Superior temporal gyrus (tissue), 1 donor: ENCODE results near the gene TBCA.
A peak's percentile ranks its signal among the peaks of the same experiment; 100 is the strongest.

Experiments
- DNase-seq: peaks from one replicate; pipeline ENCODE4 v3.0.0-alpha.2; 2016; ENCODE audit errors: extremely low spot score

Gene TBCA, protein sequence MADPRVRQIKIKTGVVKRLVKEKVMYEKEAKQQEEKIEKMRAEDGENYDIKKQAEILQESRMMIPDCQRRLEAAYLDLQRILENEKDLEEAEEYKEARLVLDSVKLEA

DNA sequence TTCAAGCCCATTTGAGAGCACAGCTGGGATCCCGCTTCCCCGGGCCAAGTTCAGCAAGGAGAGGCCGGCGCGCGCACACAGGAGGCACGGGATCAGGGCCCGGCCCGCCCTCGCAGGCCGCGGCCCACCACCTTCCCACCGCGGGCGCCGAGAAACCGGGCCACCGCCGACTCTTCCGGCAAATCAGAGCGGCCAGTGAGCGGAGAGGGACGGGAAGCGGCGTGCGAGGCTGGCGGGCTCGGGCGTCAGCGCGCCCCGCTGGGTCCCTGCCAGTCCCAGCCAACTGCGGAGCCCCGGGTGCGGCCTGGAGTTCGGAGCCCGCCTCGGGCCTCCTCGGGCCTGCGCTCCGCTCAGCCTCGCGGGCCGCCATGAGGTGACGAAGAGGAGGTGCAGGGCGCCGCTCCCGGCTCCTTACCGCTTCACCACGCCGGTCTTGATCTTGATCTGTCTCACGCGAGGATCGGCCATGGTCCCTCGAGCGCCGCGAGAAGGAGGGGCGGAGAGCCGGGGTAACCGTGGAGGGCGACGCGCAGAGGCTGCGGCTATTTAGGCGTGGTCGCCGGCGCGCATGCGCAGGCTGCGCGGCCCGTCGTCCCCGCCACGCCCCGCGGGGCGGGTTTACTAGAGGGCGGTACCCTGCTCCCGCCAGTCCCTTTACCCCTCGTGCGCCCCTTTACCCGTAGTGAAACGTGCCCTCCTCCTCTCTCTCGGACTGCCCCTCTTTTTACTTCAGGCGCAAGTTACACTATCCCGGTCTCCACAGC, at the start of gene TBCA:
Gene TBCA (minus strand): TSS at position 550 of the 764 bp plus-strand sequence. CDS start 82 bp downstream, at position 468.
- DNase-seq = peak; percentile 89

DNA sequence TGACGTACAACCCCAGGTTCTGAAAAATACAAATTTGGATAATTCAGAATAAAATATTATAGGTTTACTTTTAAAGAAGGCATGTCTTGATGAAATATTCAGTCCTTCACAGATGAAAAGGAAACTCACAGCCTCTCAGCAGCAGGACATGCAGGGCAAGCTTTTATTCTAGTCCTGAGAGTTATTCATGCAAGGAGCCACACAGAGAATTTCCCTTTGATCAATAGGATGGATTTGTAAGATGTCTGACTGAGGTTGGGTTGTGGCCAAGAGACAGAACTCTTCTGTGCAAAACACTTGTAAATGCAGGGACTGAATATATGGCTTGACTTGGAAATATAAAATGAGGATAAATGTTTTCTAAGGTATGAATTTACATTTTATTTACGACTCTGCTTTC, 48.8 kb upstream of the TBCA start:
- no peak for DNase-seq

DNA sequence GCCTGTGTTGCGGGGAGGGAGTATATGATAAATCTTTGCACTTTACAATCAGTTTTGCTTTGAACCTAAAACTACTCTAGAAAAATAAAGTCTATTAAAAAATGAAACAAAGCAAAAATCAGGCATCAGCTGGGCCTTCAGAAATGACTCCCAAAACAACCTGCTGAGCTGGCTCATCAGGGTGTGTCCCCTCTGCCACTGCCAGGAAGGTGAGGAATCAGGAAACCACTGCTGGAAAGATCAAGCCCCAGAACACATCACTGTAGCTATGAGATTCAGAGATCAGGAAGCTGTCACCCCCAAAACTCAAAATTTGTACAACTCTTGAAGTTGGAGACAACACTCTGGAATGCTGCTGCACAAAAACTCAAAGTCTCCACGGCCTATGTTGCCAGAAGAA, 40.5 kb upstream of the TBCA start:
- no peak for DNase-seq

DNA sequence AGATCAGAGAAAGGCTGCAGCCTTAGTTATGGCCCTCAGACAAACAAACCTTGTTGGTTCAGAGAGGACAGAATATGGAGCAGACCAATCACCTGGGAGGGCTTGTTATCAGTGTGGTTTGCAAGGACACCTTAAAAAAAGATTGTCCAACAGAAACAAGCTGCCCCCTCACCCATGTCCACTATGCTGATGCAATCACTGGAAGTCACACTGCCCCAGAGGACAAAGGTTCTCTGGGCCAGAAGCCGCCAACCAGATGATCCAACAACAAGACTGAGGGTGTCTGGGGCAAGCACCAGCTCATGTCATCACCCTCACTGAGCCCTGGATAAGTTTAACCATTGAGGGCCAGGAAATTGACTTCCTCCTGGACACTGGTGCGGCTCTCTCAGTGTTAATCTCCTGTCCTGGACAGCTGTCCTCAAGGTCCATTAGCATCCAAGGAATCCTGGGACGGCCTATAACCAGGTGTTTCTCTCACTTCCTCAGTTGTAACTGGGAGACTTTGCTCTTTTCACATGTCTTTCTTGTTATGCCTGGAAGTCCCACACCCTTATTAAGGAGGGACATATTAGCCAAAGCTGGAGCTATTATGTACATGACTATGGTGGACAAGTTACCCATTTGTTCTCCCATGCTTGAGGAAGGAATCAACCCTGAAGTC, 36.9 kb upstream of the TBCA start:
- DNase-seq = no peak

DNA sequence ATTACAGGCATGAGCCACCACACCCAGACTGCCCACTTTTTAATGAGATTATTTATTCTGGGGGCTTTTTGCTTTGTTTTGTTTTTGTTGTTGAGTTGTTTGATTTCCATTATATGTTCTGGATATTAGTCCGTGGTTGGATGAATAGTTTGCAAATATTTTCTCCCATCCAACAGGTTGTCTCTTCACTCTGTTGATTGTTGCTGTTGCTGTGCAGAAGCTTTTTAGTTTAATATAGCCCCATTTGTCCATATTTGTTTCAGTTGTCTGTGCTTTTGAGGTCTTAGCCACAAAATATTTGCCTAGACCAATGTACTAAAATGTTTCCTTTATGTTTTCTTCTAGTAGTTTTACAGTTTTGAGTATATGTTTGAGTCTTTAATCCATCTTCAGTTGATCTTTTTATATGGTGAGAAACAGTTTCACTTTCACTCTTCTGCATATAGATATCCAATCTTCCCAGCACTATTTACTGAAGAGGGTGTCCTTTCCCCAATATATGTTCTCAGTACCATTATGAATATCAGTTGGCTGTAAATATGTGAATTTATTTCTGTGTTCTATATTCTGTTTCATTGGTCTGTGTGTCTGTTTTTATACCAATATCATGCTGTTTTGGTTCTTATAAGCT, 30.2 kb upstream of the TBCA start:
- DNase-seq = no peak

DNA sequence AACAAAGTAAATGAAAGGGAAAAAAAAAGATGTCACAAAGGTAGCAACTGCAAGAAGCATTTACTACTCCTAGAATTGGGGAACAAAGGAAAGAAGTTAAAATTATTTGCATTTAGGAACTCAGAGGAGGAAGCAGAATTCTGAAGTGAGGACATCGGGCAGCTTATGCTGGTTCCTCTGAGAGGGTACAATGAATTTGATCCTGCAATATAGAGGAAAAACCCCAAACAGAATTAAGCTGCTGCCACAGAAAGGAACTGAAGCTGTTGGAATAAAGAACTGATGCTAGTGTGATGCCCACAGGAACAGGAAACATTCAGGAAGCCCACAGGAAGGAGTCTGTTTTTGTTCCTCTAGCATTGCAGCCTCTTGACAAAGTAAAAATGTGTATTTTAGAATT, 22.3 kb upstream of the TBCA start:
- DNase-seq = no peak

DNA sequence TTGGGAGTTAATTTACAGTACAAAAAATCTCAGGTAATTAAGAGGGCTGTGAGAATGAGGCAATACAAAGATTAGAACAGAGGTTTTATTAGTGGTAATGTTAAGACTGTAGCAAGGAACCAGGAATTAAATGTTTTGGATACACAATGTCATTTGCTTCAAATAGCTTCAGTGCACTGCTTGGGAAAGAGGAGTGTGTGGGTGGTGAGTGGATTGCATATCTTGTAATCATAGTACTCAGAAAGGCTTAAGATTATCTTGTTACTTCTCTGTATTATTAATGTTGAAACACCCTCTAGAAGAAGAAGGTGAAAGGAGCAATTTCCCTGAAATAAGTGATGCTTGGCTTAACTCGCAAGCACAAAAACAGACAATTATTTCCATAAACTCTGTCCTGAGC, 21.0 kb upstream of the TBCA start:
- no peak for DNase-seq

DNA sequence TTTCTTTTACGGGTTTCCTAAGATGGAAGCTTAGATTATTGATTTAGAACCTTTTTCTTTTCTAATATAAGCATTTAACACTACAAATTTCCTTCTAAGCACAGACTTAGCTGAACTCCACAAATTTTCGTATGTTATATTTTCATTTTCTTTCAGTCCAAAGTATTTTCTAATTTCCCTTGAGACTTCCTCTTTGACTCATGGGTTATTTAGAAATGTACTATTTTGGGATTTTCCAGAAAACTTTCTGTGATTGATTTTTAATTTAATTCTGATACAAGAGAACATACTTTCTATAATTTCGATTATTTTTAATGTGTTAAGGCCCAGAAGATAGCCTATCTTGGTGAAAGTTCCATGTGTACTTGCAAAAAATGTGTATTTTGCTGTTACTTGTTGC, 19.7 kb upstream of the TBCA start:
- no peak for DNase-seq

DNA sequence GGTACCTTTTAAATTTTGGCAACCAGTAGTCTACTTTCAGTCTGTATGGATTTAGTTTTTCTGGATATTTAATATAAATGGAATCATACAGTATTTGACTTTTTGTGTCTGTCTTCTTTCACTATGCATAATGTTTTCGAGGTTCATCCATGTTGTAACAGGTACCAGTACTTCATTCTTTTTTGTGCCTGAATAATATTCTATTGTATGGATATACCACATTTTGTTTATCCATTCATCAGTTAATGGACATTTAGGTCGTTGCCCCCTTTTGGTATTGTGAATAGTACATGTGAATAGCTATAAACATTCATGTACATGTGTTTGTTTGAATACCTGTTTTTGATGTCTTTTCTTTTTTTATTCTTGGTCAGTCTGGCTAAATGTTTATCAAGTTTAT, 19.1 kb upstream of the TBCA start:
- no peak for DNase-seq

DNA sequence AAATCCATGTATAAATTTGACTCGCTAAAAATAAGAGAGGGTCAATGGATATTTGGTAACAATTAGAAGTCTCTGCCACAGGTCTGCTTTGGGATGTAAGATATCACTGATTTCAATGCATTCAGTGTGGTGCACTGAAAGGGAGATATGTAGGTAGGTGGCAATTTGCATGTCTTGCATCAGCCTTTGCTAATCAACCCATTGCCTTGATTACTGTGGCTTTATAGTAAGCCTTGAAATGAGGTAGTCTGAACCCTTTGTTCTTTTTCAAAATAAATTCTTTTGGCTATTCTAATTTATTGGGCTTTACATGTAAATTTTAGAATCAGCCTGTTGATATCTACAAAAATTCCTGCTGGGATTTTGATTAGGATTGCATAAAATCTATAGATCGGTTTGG, 15.8 kb upstream of the TBCA start:
- no peak for DNase-seq

DNA sequence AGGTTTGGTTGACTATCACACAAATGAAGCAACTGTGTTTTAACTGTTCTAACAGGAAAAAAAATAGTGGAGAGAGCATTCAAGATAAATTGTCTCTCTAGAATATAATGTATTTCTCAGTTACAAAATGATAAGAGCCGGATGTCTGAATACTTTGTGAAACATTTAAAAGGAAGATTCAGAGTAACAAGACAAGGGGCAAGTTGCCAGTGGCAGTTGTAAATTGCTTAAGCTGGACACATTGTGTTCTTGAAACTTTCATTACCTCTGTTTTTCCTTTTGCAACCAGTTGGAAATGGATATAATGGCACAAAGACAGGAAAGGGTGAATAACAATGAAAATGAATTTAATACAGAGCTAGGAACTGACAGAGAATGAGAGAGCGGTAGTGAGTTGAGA, 15.2 kb upstream of the TBCA start:
- no peak for DNase-seq

DNA sequence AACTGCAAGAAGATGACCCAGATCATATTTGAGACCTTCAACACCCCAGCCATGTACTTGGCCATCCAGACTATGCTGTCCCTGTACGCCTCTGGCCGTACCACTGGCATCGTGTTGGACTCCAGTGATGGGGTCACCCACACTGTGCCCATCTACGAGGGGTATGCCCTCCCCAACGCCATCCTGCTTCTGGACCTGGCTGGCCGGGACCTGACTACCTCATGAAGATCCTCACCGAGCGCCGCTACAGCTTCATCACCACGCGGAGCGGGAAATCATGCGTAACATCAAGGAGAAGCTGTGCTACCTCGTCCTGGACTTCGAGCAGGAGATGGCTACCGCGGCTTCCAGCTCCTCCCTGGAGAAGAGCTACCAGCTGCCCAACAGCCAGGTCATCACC, 9.1 kb upstream of the TBCA start:
- DNase-seq = no peak

DNA sequence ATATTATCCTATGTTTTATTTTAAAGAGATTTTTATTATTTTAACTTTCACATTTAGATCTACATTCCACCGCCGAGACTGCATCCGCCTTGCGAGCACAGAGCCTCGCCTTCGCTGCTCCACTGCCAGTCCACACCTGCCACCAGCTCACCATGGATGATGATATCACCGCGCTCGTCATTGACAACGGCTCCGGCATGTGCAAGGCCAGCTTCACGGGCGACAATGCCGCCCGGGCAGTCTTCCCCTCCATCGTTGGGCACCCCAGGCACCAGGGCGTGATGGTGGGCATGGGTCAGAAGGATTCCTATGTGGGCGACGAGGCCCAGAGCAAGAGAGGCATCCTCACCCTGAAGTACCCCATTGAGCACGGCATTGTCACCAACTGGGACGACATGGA, 8.6 kb upstream of the TBCA start:
- DNase-seq = no peak

DNA sequence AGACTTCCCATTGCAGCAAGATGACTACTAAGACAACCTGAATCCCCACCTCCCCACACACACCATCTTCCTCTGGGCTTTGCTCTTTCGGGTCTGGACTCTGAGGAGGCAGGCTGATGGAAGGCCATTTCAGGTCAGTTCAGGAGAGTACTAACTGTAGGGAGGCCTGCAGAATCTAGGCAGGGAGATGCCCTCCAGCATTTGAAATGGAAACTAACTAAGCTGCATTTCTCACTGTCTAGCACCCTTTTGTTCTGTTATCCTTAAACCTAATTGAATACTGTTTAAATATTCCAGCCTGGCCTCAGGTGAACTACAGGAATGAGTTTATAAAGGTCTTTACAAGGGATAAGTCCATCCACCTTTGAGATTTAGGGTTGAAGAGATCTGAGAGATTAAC, 4.9 kb upstream of the TBCA start:
- no peak for DNase-seq

DNA sequence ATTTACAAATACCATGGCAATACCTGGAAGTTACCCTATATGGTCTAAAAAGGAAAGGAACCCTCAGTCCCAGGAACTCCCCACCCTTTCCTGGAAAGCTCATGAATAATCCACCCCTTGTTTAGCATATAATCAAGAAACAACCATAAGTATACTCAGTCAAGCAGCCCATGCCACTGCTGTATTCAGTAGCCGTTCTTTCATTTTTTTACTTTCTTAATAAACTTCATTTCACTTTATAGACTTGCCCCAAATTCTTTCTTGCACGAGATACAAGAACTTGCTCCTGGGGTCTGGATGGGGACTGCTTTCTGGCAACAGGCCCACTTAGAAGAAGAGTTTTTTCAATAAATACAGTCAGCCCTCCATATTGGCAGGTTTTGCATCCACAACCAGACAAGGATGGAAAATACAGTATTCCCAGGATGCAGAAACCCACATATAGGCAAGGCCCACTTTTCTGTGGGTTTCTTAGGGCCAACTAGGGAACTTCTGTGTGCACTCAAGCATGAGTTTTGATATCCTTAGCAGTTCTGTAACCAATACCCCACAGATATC, 2.8 kb upstream of the TBCA start:
- DNase-seq = no peak

DNA sequence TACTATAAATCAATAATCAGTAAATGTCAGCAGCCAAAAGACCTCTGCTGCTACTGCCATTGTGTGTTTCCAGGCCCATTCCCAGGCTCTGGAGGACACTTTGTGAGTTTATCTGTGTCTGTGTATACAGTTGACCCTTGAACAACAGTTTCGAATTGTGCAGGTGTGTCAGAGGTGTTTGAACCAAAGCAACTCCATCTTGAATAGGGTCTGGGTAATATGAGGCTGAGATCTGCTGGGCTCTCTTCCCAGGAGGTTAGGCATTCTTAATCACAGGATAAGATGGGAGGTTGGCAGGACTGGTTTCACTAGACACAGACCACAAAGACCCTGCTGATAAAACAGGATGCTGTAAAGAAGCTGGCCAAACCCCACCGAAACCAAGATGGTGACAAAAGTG, 2.3 kb upstream of the TBCA start:
- no peak for DNase-seq

DNA sequence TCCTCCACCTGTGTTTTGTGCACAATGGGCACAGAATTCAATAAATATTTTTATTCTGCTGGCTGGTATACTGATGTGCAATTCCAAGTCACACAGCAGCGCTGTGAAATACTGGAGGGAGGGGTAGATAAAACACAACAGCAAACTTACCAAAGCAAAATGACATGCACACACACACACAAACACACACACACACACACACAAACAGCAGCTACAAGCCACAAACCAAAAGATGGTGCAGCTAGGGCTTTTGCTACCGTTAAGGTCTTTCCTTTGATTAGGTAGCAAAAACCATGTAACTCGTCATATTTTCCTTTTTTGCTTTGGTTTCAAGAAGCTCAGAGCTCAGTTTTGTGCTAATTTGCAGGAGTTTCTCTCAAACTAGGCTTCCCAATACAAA, 1.8 kb upstream of the TBCA start:
- DNase-seq = no peak

DNA sequence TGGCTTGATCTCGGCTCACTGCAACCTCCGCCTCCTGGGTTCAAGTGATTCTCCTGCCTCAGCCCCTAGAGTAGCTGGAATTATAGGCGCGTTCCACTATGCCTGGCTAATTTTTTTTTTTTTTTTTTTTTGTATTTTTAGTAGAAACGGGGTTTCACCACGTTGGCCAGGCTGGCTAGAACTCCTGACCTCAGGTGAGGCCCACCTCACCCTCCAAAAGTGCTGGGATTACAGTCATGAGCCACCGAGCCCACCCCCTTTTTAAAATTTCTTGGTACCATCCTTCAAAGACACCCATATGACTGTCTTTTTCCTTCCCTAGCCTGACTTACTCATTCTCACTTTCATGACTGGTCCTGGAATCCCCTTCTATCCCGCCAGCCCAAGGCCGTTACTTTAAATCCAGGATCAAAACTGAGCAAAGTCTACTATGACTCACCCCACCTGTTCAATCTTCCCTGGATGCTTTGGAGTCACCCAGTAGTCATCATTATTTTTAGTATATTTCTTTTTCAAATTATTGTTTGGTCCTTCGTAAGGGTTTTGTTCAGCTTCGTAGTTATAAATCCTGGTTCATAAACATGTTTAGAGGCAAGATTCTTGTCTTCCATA, 1.2 kb upstream of the TBCA start:
- no peak for DNase-seq

DNA sequence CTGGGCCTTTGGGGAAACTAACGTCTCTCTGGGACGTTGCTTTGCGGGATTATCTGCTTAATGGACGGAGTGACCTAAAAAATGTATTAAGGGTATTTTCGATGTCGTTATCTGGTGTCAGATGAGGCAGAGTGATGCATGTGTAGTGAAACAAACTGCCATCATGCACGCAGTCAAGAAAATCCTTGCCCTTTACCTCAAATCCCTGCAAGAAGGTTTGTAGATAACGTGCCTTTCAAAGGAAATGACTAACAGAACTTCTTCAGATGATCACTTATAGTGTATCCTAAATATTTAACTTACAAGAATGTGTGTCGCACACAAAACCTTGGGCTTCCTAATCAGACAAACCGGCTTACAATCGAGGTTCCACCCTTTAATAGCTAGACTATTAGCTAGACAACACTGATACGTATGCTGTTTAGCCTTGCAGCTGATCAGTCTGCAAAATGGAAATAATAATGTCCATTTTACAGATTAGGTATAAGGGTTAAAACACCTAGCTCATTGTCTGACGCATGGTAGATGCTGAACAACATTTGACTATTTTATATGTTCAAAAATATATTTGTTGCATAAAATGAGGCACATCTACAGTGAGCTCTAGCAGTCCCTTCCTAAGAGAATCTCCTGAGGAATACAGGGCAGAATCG, 541 bp upstream of the TBCA start:
- no peak for DNase-seq

DNA sequence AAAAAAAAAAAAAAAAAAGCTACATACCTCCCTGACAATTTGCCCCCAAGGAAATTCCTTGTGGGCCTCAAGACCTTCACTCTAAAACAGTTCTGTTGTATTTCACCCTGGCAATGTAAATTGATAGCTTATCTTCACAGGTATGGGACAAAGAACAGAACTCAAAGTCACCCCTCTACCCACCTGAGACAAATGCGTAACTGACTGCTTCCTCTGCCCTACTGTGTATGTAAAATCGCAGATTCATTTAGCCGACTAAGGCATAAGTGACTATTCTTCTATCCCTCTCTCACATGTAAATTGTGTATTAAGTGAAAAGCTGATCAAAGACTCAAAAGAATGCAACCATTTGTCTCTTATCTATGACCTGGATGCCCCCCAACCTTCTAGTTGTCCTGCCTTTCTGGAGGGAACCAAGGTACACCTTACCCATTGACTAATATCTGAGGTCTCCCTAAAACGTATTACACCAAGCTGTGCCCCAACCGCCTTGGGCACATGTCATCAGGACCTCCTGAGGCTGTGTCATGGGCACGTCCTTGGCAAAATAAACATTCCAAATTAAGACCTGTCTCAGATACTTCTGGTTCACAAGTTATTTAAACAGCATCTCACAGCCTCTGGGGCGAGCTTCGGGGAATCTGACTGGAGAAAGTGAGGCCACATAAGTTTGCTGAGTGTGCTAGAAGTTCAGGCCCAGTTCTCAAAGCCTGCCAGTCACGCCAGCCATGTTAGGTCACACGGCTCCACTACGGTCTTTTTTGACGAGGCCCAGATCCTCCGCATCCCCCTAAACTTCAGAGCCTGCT, 954 bp downstream of the TBCA start:
- no peak for DNase-seq

DNA sequence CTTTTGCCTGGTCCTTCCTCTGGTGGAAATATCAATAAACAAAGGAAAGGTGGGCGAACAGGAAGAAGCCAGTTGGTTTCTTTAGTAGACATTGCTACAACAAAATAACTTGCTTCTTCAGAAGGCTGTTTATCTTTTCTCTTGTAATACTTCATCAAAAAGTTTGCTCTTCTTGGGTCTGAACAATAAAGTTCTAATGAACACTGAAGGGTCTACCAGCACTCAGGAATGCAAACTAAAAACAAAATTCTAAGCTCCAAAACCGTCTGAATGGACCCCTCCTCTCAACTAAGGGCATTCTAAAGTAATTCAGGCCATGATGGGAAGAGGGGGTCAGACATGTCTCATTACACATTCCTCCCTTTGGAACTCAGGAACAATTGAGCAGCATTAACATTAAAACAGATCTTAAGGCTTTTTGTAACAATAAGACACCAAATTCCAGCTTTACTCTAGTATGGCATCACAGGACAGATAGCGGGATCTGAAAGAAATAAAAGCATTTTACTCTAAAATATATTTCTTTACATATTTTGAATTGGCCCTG, 2.3 kb downstream of the TBCA start:
- DNase-seq = no peak
